HG02970 (cell line): ENCODE results near the gene FRYL.
"Not testable (repeated sequence)": the region's sequence is repeated elsewhere in the genome, so short reads cannot be mapped to it uniquely, and the experiment has no call there.

Experiments
- ATAC-seq: cut with Tn5 transposase; IDR thresholded peaks from one replicate; pipeline ENCODE4 v1.9.1; 2021; ENCODE audit warnings: mild to moderate bottlenecking, moderate library complexity, moderate number of reproducible peaks; ENCODE audit not compliant: unreplicated experiment, low FRiP score

FRYL gene

GRCh38 chr4:48705609-48706008 lies 74.5 kb downstream of the FRYL start:
- ATAC-seq: no peak

- ATAC-seq: no peak
These were observed 75.8 kb downstream of the FRYL start for GRCh38 chr4:48704091-48704802.

GRCh38 chr4:48699475-48699874 lies 80.6 kb downstream of the FRYL start:
- ATAC-seq: no peak

- no peak for ATAC-seq
These were observed 81.8 kb downstream of the FRYL start for GRCh38 chr4:48698029-48698971.

GRCh38 chr4:48697516-48697915 lies 82.6 kb downstream of the FRYL start:
- ATAC-seq: not testable (repeated sequence)

- no peak for ATAC-seq
These were observed 85.3 kb downstream of the FRYL start for GRCh38 chr4:48694824-48695223.

GRCh38 chr4:48693856-48694574 lies 86.1 kb downstream of the FRYL start:
- ATAC-seq: no peak

GRCh38 chr4:48692897-48693296 lies 87.2 kb downstream of the FRYL start:
- ATAC-seq: no peak

- no peak for ATAC-seq
These were observed 88.0 kb downstream of the FRYL start for GRCh38 chr4:48692044-48692443.

- no peak for ATAC-seq
These were observed 91.1 kb downstream of the FRYL start for GRCh38 chr4:48688953-48689352.

GRCh38 chr4:48687313-48688051 lies 92.6 kb downstream of the FRYL start:
- ATAC-seq: no peak

GRCh38 chr4:48686369-48686768 lies 93.7 kb downstream of the FRYL start:
- ATAC-seq: no peak

- ATAC-seq: no peak
These were observed 96.1 kb downstream of the FRYL start for GRCh38 chr4:48683784-48684666.

- ATAC-seq: not testable (repeated sequence)
These were observed 97.2 kb downstream of the FRYL start for GRCh38 chr4:48682870-48683269.

GRCh38 chr4:48681856-48682255 lies 98.2 kb downstream of the FRYL start:
- no peak for ATAC-seq

- ATAC-seq: no peak
These were observed 99.1 kb downstream of the FRYL start for GRCh38 chr4:48680848-48681568.

GRCh38 chr4:48673537-48673936 lies 106.5 kb downstream of the FRYL start:
- ATAC-seq: no peak

- no peak for ATAC-seq
These were observed 109.5 kb downstream of the FRYL start for GRCh38 chr4:48670587-48670986.

- ATAC-seq: no peak
These were observed 111.0 kb downstream of the FRYL start for GRCh38 chr4:48669086-48669485.
